DMS 273 (cell line): ENCODE data around the gene HSD3B7.
"Not testable (repeated sequence)": the region's sequence is repeated elsewhere in the genome, so short reads cannot be mapped to it uniquely, and the experiment has no call there.

Experiments used
- DNase-seq: peaks from one replicate; lab custom pipeline; 2025; ENCODE audit not compliant: unreplicated experiment; lab: John Stamatoyannopoulos, UW

The HSD3B7 gene

GRCh38 chr16:31017756-31018155 lies 32.7 kb downstream of the HSD3B7 start:
- not testable (repeated sequence) for DNase-seq

- no peak for DNase-seq
Measured at GRCh38 chr16:31020536-31020935, 35.5 kb downstream of the HSD3B7 start.

GRCh38 chr16:31022544-31023251 lies 37.7 kb downstream of the HSD3B7 start:
- DNase-seq, result no peak

GRCh38 chr16:31023252-31023602 lies 38.2 kb downstream of the HSD3B7 start:
- DNase-seq, result no peak

DNA sequence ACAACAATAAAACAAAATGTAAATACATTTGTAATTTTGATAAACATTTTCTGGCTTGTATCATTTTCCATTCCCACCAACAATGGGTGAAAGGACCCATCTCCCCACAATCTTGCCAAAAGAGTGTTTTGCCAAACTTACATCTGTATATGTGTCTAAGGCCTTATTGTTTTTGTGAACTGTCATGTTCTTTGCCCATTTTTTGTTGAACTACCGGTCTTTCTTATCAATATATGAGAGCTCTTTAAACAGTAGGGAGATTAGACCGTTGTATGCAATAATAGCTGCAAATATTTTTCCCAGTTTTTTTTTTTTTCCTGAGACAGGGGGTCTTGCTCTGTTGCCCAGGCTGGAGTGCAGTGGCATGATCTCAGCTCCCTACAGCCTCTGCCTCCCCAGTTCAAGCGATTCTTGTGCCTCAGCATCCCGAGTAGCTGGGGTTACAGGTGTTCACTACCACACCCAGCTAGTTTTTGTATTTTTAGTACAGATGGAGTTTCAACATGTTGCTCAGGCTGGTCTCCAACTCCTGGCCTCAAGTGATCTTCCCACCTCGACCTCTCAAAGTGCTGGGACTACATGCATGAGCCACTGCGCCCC lies 38.7 kb downstream of the HSD3B7 start:
- no peak for DNase-seq

DNA sequence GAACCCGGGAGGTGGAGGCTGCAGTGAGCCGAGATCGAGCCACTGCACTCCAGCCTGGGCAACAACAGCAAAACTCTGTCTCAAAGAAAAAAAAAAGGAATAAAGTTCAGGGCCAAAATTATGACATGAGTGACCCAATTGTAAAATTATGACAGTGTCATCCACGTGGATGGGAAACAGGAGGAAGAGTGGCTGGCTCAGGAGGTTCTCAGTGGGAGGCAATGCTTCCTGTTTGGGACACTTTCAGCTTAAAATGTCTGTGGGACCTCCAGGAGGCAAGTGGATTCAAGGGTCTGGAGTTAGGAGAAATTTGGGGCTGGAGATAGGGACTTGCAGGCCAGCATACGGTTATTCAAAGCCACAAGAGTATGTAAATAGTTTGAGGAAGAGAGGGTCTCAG lies 40.3 kb downstream of the HSD3B7 start:
- no peak for DNase-seq

- no peak for DNase-seq
Measured at GRCh38 chr16:31029272-31029671, 44.3 kb downstream of the HSD3B7 start.

DNA sequence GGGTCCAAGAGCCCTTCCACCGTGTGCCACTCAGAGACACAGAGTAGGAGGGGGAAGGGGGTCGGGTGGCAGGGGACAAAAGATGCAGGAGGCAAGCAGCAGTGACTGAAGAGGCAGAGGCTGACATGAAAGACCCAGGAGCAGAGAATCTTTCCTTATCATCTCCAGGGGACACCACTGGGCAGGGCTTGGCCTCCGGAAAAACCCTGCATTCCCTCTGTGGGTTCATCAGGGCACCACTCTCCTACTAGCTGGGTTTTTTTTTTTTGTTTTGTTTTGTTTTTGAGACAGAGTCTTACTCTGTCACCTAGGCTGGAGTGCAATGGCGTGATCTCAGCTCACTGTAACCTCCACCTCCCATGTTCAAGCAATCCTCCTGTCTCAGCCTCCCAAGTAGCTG lies 46.3 kb downstream of the HSD3B7 start:
- no peak for DNase-seq

- peak; percentile 99 for DNase-seq
Measured at GRCh38 chr16:31032736-31033708, 48.0 kb downstream of the HSD3B7 start, which contains the start of gene STX4. TSS of gene STX4 (plus strand) at chr16:31033558. CDS start at chr16:31033806, 248 bp downstream.

GRCh38 chr16:31033709-31034492 lies 48.9 kb downstream of the HSD3B7 start:
- peak; percentile 95 for DNase-seq

GRCh38 chr16:31036691-31037090 lies 51.7 kb downstream of the HSD3B7 start:
- DNase-seq, result no peak
